Astrocyte of the hippocampus (primary cell): ENCODE measurements around the gene ERO1B.
"Not testable (repeated sequence)": the region's sequence is repeated elsewhere in the genome, so short reads cannot be mapped to it uniquely, and the experiment has no call there.

Source experiments
- DNase-seq: peaks from one replicate; pipeline ENCODE4 v3.0.0; 2011; ENCODE audit warnings: low read depth, low spot score

Gene ERO1B

GRCh38 chr1:236281654-236282424 lies at the start of gene ERO1B:
Gene ERO1B, minus strand, starts transcription at chr1:236281958. Its CDS starts 175 bp downstream, at chr1:236281783.
- peak; percentile 99 for DNase-seq

- DNase-seq, result not testable (repeated sequence)
These were observed 49.7 kb upstream of the ERO1B start for GRCh38 chr1:236331412-236331811.

- DNase-seq, result no peak
These were observed 44.7 kb upstream of the ERO1B start for GRCh38 chr1:236326432-236326831.

GRCh38 chr1:236325567-236325966 lies 43.8 kb upstream of the ERO1B start:
- DNase-seq, result no peak

GRCh38 chr1:236323819-236324411 lies 42.2 kb upstream of the ERO1B start:
- DNase-seq, result no peak

- DNase-seq, result no peak
These were observed 41.0 kb upstream of the ERO1B start for GRCh38 chr1:236322566-236323409.

GRCh38 chr1:236321101-236321500 lies 39.3 kb upstream of the ERO1B start:
- DNase-seq, result no peak

GRCh38 chr1:236320671-236321070 lies 38.9 kb upstream of the ERO1B start:
- no peak for DNase-seq

- DNase-seq, result no peak
These were observed 38.5 kb upstream of the ERO1B start for GRCh38 chr1:236320214-236320613.

GRCh38 chr1:236316437-236316836 lies 34.7 kb upstream of the ERO1B start:
- no peak for DNase-seq

- DNase-seq, result no peak
These were observed 33.8 kb upstream of the ERO1B start for GRCh38 chr1:236315518-236315917.

- DNase-seq, result no peak
These were observed 33.3 kb upstream of the ERO1B start for GRCh38 chr1:236315092-236315491.

- not testable (repeated sequence) for DNase-seq
These were observed 32.3 kb upstream of the ERO1B start for GRCh38 chr1:236314050-236314449.

- DNase-seq, result no peak
These were observed 31.7 kb upstream of the ERO1B start for GRCh38 chr1:236313427-236313826.

- no peak for DNase-seq
These were observed 29.3 kb upstream of the ERO1B start for GRCh38 chr1:236311040-236311439.

GRCh38 chr1:236308827-236309226 lies 27.1 kb upstream of the ERO1B start:
- no peak for DNase-seq

- no peak for DNase-seq
These were observed 25.7 kb upstream of the ERO1B start for GRCh38 chr1:236307435-236307834.

- no peak for DNase-seq
These were observed 22.9 kb upstream of the ERO1B start for GRCh38 chr1:236304682-236305081.

GRCh38 chr1:236303675-236304074 lies 21.9 kb upstream of the ERO1B start:
- no peak for DNase-seq

GRCh38 chr1:236302941-236303340 lies 21.2 kb upstream of the ERO1B start:
- no peak for DNase-seq

- no peak for DNase-seq
These were observed 20.2 kb upstream of the ERO1B start for GRCh38 chr1:236301958-236302335.
